ENCODE measurements around the gene MCCD1.

DNA sequence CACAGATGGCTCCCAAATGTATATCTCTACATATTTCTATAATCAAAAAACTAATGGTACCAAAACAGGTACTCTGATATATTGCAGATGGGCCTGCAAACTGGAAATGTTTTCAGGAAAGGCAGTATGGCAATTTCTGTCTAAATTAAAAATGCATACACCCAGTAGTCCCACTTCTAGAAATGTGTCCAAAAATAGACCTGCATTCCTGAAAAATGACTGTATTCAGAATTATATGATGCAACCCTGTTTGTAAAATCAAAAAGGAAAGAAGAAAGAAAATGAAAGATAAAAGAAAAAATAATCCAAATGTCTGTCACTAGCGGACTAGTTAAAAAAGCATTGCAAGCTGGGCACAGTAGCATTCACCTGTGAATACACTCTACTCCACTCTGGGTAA is 43.7 kb upstream of the MCCD1 start:
- TF ChIP-seq, protein P1, sequence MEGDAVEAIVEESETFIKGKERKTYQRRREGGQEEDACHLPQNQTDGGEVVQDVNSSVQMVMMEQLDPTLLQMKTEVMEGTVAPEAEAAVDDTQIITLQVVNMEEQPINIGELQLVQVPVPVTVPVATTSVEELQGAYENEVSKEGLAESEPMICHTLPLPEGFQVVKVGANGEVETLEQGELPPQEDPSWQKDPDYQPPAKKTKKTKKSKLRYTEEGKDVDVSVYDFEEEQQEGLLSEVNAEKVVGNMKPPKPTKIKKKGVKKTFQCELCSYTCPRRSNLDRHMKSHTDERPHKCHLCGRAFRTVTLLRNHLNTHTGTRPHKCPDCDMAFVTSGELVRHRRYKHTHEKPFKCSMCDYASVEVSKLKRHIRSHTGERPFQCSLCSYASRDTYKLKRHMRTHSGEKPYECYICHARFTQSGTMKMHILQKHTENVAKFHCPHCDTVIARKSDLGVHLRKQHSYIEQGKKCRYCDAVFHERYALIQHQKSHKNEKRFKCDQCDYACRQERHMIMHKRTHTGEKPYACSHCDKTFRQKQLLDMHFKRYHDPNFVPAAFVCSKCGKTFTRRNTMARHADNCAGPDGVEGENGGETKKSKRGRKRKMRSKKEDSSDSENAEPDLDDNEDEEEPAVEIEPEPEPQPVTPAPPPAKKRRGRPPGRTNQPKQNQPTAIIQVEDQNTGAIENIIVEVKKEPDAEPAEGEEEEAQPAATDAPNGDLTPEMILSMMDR (conservative IDR thresholded peaks at IDR 0.05 in 1 of 2, IDR thresholded peaks at IDR 0.05 in 1 of 2; ENCODE audit: extremely low read depth in 1 of 2, insufficient read depth in 1 of 2, low read depth in 1 of 2, low read length in 2 of 2) = no peak
- TF ChIP-seq EZH2 (IDR thresholded peaks at IDR 0.05; ENCODE audit: borderline replicate concordance, low read length) = no peak
